ENCODE data around the gene MMP14.

The MMP14 gene

GRCh38 chr14:22878271-22879246 is 42.2 kb downstream of the MMP14 start:
- no peak overlapping the region for H3K27ac ChIP-seq (ENCODE audit: low read length)
- no peaks in the 10 kb centered on the region for H4K20me1 ChIP-seq (ENCODE audit: insufficient read depth, low read length)
- H3K9me3 ChIP-seq (replicated peaks; ENCODE audit: insufficient read depth, low read length): no peaks in the 10 kb centered on the region
- no peaks in the 10 kb centered on the region for H3F3A ChIP-seq (ENCODE audit: insufficient read depth, low read length)
- H3K79me2 ChIP-seq (ENCODE audit: low read length): no peaks in the 10 kb centered on the region
- H3K9ac ChIP-seq (ENCODE audit: low read length): no peak overlapping the region
- H2AFZ ChIP-seq (ENCODE audit: low read length): no peak overlapping the region
- H3K27me3 ChIP-seq (replicated peaks; ENCODE audit: insufficient read depth, low read length): no peaks in the 10 kb centered on the region
- TF ChIP-seq EZH2 (optimal IDR thresholded peaks at IDR 0.05; ENCODE audit: low read depth, low read length): no peak
- no peak for TF ChIP-seq CTCF (IDR thresholded peaks at IDR 0.05; ENCODE audit: low read length)
- TF ChIP-seq EZH2phosphoT487 (IDR thresholded peaks at IDR 0.05; ENCODE audit: low read length): no peak
- no peaks in the 10 kb centered on the region for H3K9me2 ChIP-seq (replicated peaks; ENCODE audit: insufficient read depth, low read length)
- DNase-seq: no peak
- no peak overlapping the region for H3K4me2 ChIP-seq (ENCODE audit: low read depth, low read length)
- H3K4me1 ChIP-seq (ENCODE audit: low read length): no peaks in the 10 kb centered on the region
- H3K36me3 ChIP-seq (replicated peaks; ENCODE audit: insufficient read depth, low read length): no peaks in the 10 kb centered on the region
- H3K4me3 ChIP-seq (ENCODE audit: low read length): no peak overlapping the region

GRCh38 chr14:22882064-22882463 is 45.7 kb downstream of the MMP14 start:
- H3K9ac ChIP-seq (ENCODE audit: low read length): no peak overlapping the region
- peaks cover 5% of the 10 kb centered on the region; the same call in 1 of the 2 replicates for H3K4me1 ChIP-seq (ENCODE audit: low read length)
- no peaks in the 10 kb centered on the region for H3K27me3 ChIP-seq (replicated peaks; ENCODE audit: insufficient read depth, low read length)
- no peaks in the 10 kb centered on the region for H3K79me2 ChIP-seq (ENCODE audit: low read length)
- DNase-seq: no peak
- H3K4me2 ChIP-seq (ENCODE audit: low read depth, low read length): no peak overlapping the region
- no peaks in the 10 kb centered on the region for H4K20me1 ChIP-seq (ENCODE audit: insufficient read depth, low read length)
- H3K27ac ChIP-seq (ENCODE audit: low read length): no peak overlapping the region
- no peaks in the 10 kb centered on the region for H3K9me2 ChIP-seq (replicated peaks; ENCODE audit: insufficient read depth, low read length)
- H3K9me3 ChIP-seq (replicated peaks; ENCODE audit: insufficient read depth, low read length): no peaks in the 10 kb centered on the region
- no peak overlapping the region for H3K4me3 ChIP-seq (ENCODE audit: low read length)
- peaks cover 10% of the 10 kb centered on the region for H3F3A ChIP-seq (ENCODE audit: insufficient read depth, low read length)
- no peak overlapping the region for H2AFZ ChIP-seq (ENCODE audit: low read length)
- TF ChIP-seq EZH2 (optimal IDR thresholded peaks at IDR 0.05; ENCODE audit: low read depth, low read length): no peak
- no peak for TF ChIP-seq EZH2phosphoT487 (IDR thresholded peaks at IDR 0.05; ENCODE audit: low read length)
- TF ChIP-seq CTCF (IDR thresholded peaks at IDR 0.05; ENCODE audit: low read length): no peak
- H3K36me3 ChIP-seq (replicated peaks; ENCODE audit: insufficient read depth, low read length): no peaks in the 10 kb centered on the region

GRCh38 chr14:22882529-22883172 is 46.3 kb downstream of the MMP14 start:
- H3K4me1 ChIP-seq (ENCODE audit: low read length): peaks cover 5% of the 10 kb centered on the region; the same call in 1 of the 2 replicates
- no peak for DNase-seq
- no peaks in the 10 kb centered on the region for H3K27me3 ChIP-seq (replicated peaks; ENCODE audit: insufficient read depth, low read length)
- TF ChIP-seq EZH2 (optimal IDR thresholded peaks at IDR 0.05; ENCODE audit: low read depth, low read length) (no peak), CTCF (IDR thresholded peaks at IDR 0.05; ENCODE audit: low read length) (no peak), EZH2phosphoT487 (IDR thresholded peaks at IDR 0.05; ENCODE audit: low read length) (no peak)
- no peaks in the 10 kb centered on the region for H3K36me3 ChIP-seq (replicated peaks; ENCODE audit: insufficient read depth, low read length)
- H3K4me3 ChIP-seq (ENCODE audit: low read length): no peak overlapping the region
- H2AFZ ChIP-seq (ENCODE audit: low read length): no peak overlapping the region
- H3K9me2 ChIP-seq (replicated peaks; ENCODE audit: insufficient read depth, low read length): no peaks in the 10 kb centered on the region
- H3F3A ChIP-seq (ENCODE audit: insufficient read depth, low read length): peaks cover 14% of the 10 kb centered on the region
- H3K9me3 ChIP-seq (replicated peaks; ENCODE audit: insufficient read depth, low read length): no peaks in the 10 kb centered on the region
- H3K27ac ChIP-seq (ENCODE audit: low read length): no peak overlapping the region
- H3K79me2 ChIP-seq (ENCODE audit: low read length): no peaks in the 10 kb centered on the region
- H3K4me2 ChIP-seq (ENCODE audit: low read depth, low read length): no peak overlapping the region
- no peaks in the 10 kb centered on the region for H4K20me1 ChIP-seq (ENCODE audit: insufficient read depth, low read length)
- no peak overlapping the region for H3K9ac ChIP-seq (ENCODE audit: low read length)

Data from MM.1S (cell line).